Peyer's patch (tissue), 4 donors: ENCODE data around the gene TMED6. TPM values are rescaled to one million over a fixed set of nuclear protein-coding genes. Genes with fewer than 3 reads are reported as not detected.
A peak's percentile ranks its signal among the peaks of the same experiment; 100 is the strongest.

Experiments used
- DNase-seq, 3 donors: peaks; one replicate each; pipeline ENCODE4 v3.0.0-alpha.2; 2017 to 2019
- H3K27ac ChIP-seq, 4 donors: fragments of 200-600 bp; sonication (generic); one replicate each; pipeline ENCODE4 v1.5.1; 2016 to 2019
- H3K27me3 ChIP-seq, 2 donors: fragments of 200-600 bp; sonication (generic); one replicate each; pipeline ENCODE4 v1.5.1; 2019
- H3K36me3 ChIP-seq, 3 donors: fragments of 200-600 bp; sonication (generic); one replicate each; pipeline ENCODE4 v1.5.1; 2016 to 2019
- H3K4me1 ChIP-seq, 4 donors: fragments of 200-600 bp; sonication (generic); one replicate each; pipeline ENCODE4 v1.5.1; 2016 to 2019
- H3K4me3 ChIP-seq, 4 donors: fragments of 200-600 bp; sonication (generic); 1 replicate in 3 of 4; 2 replicates in 1 of 4; pipeline ENCODE4 v1.5.1; 2016 to 2019; ENCODE audit warnings: mild to moderate bottlenecking in 1 of 4
- H3K9me3 ChIP-seq, 4 donors: fragments of 200-600 bp; sonication (generic); one replicate each; pipeline ENCODE4 v1.5.1; 2016 to 2019; ENCODE audit warnings: mild to moderate bottlenecking in 1 of 4
- CTCF ChIP-seq, 6 experiments: fragments of 450-650 bp in 4 of 6; fragments of 200-600 bp in 2 of 6; sonication (generic) in 1 of 6; IDR thresholded peaks; one replicate each; pipeline ENCODE4 v1.5.1; 2017 to 2019; ENCODE audit warnings: antibody characterized with exemption in 6 of 6, mild to moderate bottlenecking in 3 of 6, moderate library complexity in 1 of 6
- POLR2A ChIP-seq, 2 donors: fragments of 450-650 bp; IDR thresholded peaks; one replicate each; pipeline ENCODE4 v1.5.1; 2017; ENCODE audit warnings: antibody characterized with exemption in 2 of 2, mild to moderate bottlenecking in 2 of 2, moderate library complexity in 2 of 2
- total RNA-seq, 4 donors: library from RNA; depleted of rRNA; stranded (reverse); fragments of >200 nt; gene quantifications; one replicate each; pipeline ENCODE4 v1.1.0, GENCODE V29; 2016

The TMED6 gene
- total RNA-seq, 4 donors from 2014 or later = 4.3 to 9.9 (median 6.6) TPM

- H3K27me3 ChIP-seq = no peaks in the 10 kb centered on the region
- no peaks in the 10 kb centered on the region for H3K9me3 ChIP-seq
- H3K4me3 ChIP-seq = no peak overlapping the region
- H3K4me1 ChIP-seq = peaks cover 0 to 15% (median 7%) of the 10 kb centered on the region in 4 donors
- no peak for TF ChIP-seq POLR2A (IDR thresholded peaks at IDR 0.05)
- TF ChIP-seq CTCF (IDR thresholded peaks at IDR 0.05) = no peak
- no peak overlapping the region for H3K27ac ChIP-seq
- no peaks in the 10 kb centered on the region for H3K36me3 ChIP-seq
- DNase-seq = peak in 1 of 3 donors; percentile 35
Observed at GRCh38 chr16:69393898-69394849, 42.6 kb upstream of the TMED6 start.

- TF ChIP-seq POLR2A (IDR thresholded peaks at IDR 0.05) (no peak), CTCF (IDR thresholded peaks at IDR 0.05) (no peak)
Observed at GRCh38 chr16:69386596-69386995, 35.0 kb upstream of the TMED6 start.

GRCh38 chr16:69384974-69385373, 33.4 kb upstream of the TMED6 start:
- no peak for TF ChIP-seq CTCF (IDR thresholded peaks at IDR 0.05)
- TF ChIP-seq POLR2A (IDR thresholded peaks at IDR 0.05) = no peak
- peaks cover 0 to 38% (median 0%) of the 10 kb centered on the region in 3 donors for H3K36me3 ChIP-seq
- peaks cover 0 to 15% (median 8%) of the 10 kb centered on the region in 4 donors for H3K4me1 ChIP-seq
- H3K27ac ChIP-seq = peak overlapping the region; percentile 89 to 99 (median 91)
- no peaks in the 10 kb centered on the region for H3K27me3 ChIP-seq
- H3K4me3 ChIP-seq = peak overlapping the region; percentile 74 to 96 (median 89)
- H3K9me3 ChIP-seq = no peaks in the 10 kb centered on the region
- no peak for DNase-seq

More at GRCh38 chr16:69386596-69386995, 35.0 kb upstream of the TMED6 start:
- H3K27ac ChIP-seq = peak overlapping the region in 1 of 4 donors; percentile 90
- no peaks in the 10 kb centered on the region for H3K9me3 ChIP-seq
- H3K27me3 ChIP-seq = no peaks in the 10 kb centered on the region
- peaks cover 0 to 22% (median 0%) of the 10 kb centered on the region in 3 donors for H3K36me3 ChIP-seq
- DNase-seq = no peak
- no peak overlapping the region for H3K4me3 ChIP-seq
- peaks cover 0 to 15% (median 8%) of the 10 kb centered on the region in 4 donors for H3K4me1 ChIP-seq

GRCh38 chr16:69382421-69382820, 30.8 kb upstream of the TMED6 start:
- H3K36me3 ChIP-seq = peaks cover 0 to 59% (median 0%) of the 10 kb centered on the region in 3 donors
- peaks cover 0 to 15% (median 8%) of the 10 kb centered on the region in 4 donors for H3K4me1 ChIP-seq
- no peak overlapping the region for H3K27ac ChIP-seq
- TF ChIP-seq POLR2A (IDR thresholded peaks at IDR 0.05) (no peak), CTCF (IDR thresholded peaks at IDR 0.05) (no peak)
- no peaks in the 10 kb centered on the region for H3K9me3 ChIP-seq
- no peak overlapping the region for H3K4me3 ChIP-seq
- no peaks in the 10 kb centered on the region for H3K27me3 ChIP-seq
- no peak for DNase-seq

GRCh38 chr16:69381231-69381630, 29.6 kb upstream of the TMED6 start:
- Histone ChIP-seq H3K27me3 (no peaks in the 10 kb centered on the region), H3K4me1 (peaks cover 0 to 15% (median 8%) of the 10 kb centered on the region in 4 donors), H3K4me3 (no peak overlapping the region), H3K27ac (peak overlapping the region in 1 of 4 donors; percentile 35), H3K36me3 (peaks cover 0 to 59% (median 0%) of the 10 kb centered on the region in 3 donors), H3K9me3 (no peaks in the 10 kb centered on the region)
- DNase-seq = no peak
- no peak for TF ChIP-seq POLR2A (IDR thresholded peaks at IDR 0.05)
- TF ChIP-seq CTCF (IDR thresholded peaks at IDR 0.05) = no peak
